Sciatic nerve (tissue), 2 donors: ENCODE measurements around the gene TMEM196. TPM values are rescaled to one million over a fixed set of nuclear protein-coding genes. Genes with fewer than 3 reads are reported as not detected.

ENCODE experiments used
- ATAC-seq: fragments of 200-7000 bp; cut with Tn5 transposase; one replicate; pipeline ENCODE4 v1.9.1; 2020; ENCODE audit warnings: mild to moderate bottlenecking, moderate library complexity
- DNase-seq: peaks from one replicate; pipeline ENCODE4 v3.0.0-alpha.2; 2020; ENCODE audit warnings: low spot score
- intact Hi-C: fragments of 100-400 bp; cut with DNase I; formaldehyde crosslinking; loops from one replicate; pipeline ENCODE4 v1.14.2; 2022
- total RNA-seq: library from RNA; stranded (reverse); fragmentation: NEBNext Ultra II Directional; extraction: Animal tissue kit (Norgen Biotek cat#: 25700); gene quantifications from one replicate; pipeline ENCODE4 v1.2.1, GENCODE V29; 2021
- donor health status: DM: no; HTN: no; CAD: no.
- donor health status: DM: no; HTN: no; CAD: no.

TMEM196 gene
- total RNA-seq = not detected

DNA sequence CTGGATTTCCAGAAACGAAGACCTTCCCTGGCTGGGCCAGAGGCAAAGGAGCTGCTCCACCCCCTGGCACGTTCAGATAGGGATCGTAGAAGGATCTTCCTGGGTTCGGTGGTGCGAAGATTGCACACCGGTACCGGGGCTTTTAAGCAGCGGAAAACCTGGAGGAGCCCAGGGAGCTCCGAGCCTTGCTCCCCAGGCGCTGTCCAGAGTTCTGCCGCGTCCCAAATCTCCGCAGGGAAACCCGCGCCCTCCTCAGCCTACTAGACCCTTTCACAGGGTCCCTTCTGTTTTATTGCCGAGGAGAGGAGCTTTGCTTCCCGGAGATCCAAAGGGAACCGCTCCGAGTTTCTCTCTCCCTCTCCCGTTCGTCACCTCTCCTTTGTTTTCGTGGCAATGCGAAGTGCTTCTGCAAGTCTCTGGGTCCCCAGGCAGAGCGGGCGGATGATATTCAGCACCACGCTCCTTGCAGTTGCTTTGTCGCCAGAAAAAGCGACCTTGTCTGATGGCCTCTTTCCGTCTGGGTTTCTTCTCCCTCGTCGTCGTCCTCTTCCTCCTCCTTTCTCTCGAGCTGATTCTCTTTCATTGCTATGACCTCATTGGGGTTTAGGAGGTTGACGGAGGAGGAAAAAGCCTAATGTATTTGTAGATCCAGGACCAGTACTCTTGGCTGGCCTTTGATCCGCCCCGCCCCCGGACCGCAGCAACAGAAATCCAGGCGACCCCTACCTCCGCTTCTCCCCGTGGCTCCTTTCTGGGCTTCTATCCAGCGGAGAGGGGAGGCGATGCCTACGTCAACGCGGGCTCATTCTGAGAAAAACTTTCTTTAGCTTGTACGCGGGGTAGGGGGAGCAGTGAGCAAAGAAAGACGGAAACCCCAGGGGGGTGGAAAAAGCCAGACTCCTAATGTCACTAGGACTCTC lies at the start of gene TMEM196:
TSS of gene TMEM196 (minus strand) at position 777 of the 920 bp plus-strand sequence. CDS start 921 bp downstream, outside the sequence.
- ATAC-seq (peak; percentile 52), DNase-seq (no peak)
- intact Hi-C loops = no loop called here

DNA sequence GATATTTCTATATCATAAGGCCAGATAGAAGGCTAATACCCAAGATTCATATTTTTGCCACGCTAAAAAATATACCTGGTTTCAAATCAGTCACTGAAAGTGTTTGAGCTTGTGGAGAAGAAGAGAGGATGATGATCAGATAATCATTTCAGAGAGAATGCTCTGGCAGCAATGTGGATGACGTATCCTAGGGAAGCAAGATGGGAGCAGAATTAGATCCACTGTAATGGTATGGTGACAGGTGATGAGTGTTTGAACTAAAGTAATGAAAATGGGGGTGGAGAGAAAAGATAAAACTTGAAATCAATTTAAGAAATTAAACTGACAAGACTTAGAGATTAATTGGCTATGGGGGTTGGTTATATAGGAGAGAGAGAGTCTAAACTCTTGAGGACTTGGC lies 42.7 kb upstream of the TMEM196 start:
- ATAC-seq (no peak), DNase-seq (no peak)
- intact Hi-C loops = no loop called here

DNA sequence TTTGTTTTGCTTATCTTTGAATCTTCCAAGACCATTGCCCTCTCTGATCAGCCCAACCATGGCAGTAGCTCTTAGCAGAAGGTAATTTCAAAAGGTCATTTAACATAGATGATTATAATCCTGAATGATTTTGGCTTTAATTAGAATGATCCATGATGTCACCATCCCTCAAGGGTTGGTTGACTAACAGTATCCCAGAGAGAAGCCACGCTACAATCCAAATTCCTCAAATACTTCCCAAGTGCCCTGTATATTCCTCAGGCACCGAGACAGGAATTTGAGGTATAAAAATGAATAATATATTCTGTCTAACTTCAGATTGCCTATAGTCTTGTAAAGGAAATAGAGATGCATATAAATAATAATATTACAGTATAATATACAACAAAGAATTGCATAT lies 42.1 kb upstream of the TMEM196 start:
- intact Hi-C loops = no loop called here
- ATAC-seq = no peak
- no peak for DNase-seq

DNA sequence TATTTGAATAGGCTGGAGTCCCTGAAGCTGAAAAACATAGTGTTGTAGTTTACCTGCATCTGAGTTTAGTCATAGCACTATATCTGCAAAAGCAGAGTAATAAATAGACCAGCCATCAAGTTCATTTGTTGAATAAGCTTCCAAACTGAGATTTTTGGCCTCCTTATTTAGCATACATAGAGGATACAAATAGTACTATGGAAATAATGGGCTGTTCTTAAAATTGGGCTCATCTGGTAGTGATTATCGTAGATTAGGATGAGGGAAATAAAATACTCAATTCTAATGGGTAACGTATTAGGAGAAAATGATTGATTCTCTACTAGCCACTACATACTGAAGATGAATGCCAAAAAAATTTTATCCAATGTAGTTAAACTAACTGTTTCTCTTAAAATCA lies 41.4 kb upstream of the TMEM196 start:
- DNase-seq (no peak), ATAC-seq (no peak)
- intact Hi-C loops = no loop called here

DNA sequence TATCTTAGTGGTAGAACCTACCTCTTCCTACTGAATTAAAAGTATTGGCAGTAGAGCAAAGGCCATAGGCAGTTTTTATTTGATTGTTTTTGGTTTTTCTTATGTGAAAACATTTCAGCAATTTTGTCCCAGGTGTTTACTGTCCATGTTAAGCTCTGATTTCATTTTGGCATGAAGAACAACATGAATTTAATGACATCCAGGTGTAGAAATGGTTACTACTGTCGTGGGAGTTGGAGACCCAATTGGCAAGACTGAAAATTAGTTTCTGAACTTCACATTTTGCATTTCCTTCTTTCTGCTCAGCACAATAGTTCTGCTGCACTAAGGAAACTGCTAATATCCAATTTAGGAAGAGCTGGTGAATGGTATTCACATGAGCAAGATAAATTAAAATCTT lies 38.0 kb upstream of the TMEM196 start:
- intact Hi-C loops = no loop called here
- no peak for ATAC-seq
- DNase-seq = no peak

DNA sequence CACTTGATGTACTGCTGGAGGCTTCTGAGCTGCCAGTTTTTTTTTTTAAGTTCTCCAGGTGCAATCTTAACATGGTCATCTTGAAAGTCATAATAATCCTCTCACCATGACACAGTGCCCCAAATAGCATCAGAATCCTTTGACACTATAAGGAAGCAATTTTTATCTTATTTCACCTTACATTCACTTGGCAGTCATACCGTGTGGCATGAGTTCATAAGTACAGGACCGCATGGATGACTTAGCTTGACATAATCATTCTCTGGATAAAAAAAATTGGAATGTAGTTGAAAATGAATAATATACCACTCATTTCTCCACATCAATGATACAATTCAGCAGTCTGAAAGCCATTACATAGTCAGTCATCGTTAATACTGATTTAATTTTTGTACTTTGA lies 25.6 kb upstream of the TMEM196 start:
- ATAC-seq (no peak), DNase-seq (no peak)
- intact Hi-C loops = no loop called here

DNA sequence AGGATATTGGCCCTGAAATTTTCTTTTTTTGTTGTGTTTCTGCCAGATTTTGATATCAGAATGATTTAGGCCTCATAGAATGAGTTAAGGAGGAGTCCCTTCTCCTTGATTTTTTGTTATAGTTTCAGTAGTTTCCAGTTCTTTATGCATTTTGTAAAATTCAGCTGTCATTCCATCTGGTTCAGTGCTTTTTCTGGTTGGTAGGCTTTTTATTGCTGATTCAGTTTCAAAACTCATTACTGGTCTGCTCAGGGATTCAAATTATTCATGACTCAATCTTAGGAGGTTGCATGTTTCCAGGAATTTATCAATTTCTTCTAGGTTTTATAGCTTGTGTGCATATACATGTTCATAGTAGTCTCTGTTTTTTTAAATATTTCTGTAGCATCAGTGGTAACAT lies 10.1 kb upstream of the TMEM196 start:
- intact Hi-C loops = no loop called here
- ATAC-seq (no peak), DNase-seq (no peak)

DNA sequence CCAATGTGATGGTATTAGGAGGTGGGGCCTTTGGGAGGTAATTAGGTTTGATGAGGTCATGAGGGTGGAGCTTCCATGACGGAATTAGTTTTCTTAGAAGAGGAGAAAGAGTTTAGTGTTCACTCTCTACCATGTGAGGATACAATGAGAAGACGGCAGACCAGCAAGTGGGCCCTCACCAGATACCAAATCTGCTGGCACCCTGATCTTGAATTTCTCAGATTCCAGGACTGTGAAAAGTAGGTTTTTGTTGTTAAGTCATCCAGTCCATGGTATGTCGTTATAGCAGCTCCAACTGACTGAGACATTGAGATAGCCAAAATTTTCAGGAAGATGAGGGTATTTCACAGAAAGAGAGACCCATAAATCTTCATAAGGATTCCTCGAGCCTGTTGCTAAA lies 3.6 kb upstream of the TMEM196 start:
- intact Hi-C loops = no loop called here
- no peak for ATAC-seq
- no peak for DNase-seq

DNA sequence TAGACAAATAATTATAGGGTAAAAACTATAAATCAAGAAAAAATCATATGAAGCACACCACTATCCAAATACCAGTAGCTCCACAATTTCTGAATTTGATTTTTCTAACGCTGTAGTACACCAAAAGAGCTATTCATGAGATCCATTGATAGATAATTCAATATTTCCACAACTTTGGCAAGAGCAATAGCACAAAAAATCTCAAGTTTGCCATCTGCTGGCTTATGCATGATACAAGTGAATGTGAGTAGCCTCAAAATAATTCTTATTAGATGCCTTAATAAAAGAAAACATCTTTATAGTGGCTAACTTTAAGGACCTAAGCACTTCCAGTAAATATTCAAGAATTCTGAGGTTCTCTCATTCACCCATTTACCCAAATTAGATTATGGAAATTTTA lies 2.2 kb upstream of the TMEM196 start:
- DNase-seq (no peak), ATAC-seq (no peak)
- intact Hi-C loops = no loop called here

DNA sequence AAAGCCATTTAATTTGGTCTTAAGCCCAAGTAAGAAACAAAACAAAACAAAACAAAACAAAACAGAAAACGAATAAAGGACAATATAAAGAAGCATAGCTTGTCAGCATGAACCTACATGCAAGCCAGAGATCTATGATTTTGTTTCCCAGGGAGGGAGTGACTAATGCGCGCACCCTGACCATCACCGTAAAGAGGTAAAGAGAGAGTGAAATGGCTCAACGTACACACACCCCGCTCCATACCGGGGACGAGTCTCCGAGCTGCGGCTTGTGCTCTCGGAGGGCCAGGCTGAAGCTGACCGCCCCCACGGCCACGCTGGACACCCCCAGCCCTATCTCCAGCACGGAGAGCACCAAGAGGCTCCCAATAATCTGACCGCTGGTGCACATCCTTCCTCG lies 1.1 kb downstream of the TMEM196 start:
- ATAC-seq (peak; percentile 13), DNase-seq (no peak)
- intact Hi-C loops = no loop called here

DNA sequence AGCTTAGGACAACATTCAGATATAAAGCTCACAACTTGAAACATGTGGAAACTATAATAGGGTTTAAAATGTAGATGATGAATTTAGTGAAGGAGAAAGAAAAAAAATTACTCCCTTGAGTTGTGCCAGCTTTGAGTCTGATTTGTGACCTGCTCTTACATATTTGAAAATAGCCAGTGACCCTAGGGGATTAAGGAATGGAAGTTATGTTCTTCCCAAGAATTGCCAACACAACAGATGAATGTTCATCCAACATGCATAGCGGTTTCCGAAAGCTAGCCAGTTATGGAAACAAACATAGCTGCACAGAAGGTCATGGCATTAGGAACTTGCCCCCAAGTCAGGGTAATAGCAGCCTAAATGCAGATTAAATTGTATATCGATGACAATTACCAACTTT lies 10.8 kb downstream of the TMEM196 start:
- ATAC-seq (no peak), DNase-seq (no peak)
- intact Hi-C loops = no loop called here

DNA sequence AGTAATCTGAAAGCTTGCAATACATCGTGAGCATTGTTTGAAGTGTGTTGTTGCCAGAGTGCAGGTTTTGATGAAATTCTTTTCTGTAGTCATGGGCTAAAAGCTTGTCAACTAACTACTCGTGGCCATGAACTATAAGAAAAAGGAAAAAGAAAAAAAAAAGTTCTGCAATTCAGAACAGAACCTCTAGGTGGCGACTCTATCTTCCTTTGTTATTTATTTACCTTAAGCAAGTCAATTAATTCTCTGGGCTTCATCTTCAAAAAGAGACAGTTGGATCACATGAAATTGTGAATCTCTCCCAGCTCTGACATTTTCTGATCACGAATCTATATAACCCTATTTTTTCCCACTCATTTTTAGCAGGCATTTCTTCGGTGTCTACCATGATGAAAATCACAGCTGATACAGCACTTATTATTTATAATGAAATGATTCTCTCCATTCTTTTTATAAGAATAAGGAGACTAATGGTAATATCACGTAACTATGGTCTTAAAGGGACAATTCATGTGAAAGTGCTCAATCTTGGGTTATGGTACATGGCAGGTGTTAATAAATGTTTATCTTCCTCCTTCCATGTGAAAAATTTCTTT lies 18.8 kb downstream of the TMEM196 start:
- DNase-seq = no peak
- intact Hi-C loops = no loop called here
- ATAC-seq = no peak

DNA sequence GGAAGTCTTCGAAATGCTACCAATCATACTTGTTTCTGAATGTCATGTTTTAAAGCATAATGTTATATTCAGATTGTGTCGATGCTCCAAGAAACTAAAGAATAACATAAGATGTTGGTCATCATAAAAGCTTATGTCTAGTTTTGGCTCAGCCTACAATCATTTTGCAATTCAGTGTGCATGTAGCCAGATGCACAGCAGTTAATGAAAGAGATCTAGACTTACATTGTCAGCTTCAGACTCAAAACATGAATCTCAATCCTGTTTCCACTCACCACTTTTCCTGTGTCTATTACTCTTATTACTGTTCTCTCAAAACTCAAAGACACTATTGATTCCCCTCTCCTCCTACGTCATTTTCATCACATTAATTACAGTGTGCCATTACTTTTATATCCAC lies 21.4 kb downstream of the TMEM196 start:
- intact Hi-C loops = no loop called here
- DNase-seq (no peak), ATAC-seq (no peak)

DNA sequence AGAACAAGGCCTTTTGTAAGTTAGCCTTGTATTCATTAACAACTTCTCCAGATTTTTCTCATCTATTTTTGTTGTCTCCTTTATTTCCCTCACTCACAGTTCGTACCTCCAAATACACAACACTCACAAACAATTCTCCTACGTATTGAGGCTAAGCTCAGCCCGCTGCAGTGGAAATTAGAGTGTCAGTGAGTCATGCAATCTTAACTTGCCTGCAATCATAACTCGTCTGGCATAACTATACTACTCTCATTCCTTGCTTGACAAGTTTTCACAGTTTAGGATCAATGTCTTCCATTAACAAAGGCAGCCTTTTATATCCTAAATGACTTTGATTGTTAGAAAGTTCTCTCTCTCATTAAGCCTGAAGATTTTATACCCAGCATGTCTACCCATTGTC lies 23.8 kb downstream of the TMEM196 start:
- intact Hi-C loops = no loop called here

DNA sequence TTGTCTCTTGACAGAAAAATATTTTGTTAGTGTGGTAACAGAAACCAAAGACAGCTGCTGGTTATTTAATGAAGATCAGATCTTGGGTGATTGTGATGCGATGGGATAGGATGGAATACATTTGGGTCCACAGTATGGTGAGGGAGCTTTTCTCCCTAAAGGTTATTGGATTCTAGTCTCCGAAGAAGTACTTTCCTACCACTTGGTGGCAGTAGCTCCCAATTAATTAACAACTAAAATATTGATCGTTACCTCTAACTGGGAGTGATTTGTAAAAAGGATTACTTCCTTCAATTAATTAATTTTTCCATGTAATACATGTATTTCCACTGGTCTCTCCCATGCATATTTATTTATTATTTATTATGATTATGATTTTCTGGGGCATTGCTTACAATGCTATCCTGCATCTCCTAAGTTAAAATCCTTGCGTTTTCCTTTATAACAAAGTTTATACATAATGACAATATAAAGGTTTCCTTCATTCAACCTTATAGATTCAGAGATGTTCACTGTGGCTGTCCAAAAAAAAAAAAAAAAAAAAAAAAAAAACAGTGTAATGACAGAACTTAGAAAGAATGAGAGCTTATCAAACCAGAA lies 25.6 kb downstream of the TMEM196 start:
- no peak for DNase-seq
- intact Hi-C loops = no loop called here

More for the DNA sequence above, 23.8 kb downstream of the TMEM196 start:
- DNase-seq = no peak
- no peak for ATAC-seq

DNA sequence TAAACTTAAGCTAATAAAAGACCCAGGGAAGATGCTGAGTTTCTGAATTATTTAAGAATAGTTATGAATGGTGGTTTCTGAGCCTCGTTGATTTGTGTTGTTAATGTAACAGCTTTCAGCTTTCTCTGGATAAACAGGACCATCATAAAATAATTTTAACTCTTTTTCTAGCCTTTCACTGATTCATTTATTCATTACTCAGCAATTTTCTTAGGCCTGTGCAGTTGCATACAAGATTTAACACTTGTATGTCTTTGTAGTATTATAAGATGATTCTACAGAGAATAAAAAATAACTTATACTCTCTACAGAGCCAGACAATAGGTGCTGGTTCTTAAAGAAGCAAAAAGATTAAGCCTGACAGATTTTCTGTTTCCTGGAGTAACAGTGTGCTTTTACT lies 29.3 kb downstream of the TMEM196 start:
- intact Hi-C loops = no loop called here
- ATAC-seq (no peak), DNase-seq (no peak)

More for the DNA sequence above, 25.6 kb downstream of the TMEM196 start:
- ATAC-seq = no peak

DNA sequence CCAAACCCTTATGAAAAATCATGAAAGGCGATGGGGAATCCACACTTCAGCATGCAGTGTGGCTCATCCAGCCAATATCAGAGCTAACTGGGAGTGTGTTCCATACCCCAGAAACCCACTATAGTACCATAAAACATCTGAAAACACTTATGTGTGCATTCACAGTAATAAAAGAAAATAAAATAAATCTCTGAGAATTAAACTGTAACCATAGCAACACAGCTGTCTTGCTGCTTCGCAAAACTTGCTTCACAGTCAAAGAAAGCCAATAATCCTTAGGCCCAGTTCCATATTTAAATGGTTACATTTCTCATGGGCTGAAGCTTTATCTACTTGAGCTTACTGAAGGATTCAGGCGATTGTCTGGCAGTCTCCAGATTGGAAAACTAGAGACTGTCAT lies 44.7 kb downstream of the TMEM196 start:
- intact Hi-C loops = no loop called here
- DNase-seq = no peak
- no peak for ATAC-seq

DNA sequence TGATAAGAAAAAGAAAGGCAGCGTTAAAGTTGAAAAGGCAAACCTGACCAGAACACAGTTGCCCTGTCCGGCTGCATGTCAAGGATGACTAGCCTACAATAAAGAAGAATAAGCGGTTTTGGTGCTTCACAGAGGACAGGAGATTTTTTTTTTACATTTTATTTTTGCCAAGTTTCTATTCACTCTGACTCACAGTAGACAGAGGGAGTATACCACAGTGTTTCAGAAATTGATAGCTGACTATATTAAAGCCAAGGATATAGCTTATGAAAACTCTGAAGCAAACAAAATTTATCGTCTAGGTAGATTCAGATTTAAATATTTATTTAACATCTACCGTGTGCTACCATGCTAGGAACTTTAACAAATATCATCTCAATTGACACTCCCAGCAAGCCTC lies 47.6 kb downstream of the TMEM196 start:
- no peak for DNase-seq
- intact Hi-C loops = no loop called here
- no peak for ATAC-seq

DNA sequence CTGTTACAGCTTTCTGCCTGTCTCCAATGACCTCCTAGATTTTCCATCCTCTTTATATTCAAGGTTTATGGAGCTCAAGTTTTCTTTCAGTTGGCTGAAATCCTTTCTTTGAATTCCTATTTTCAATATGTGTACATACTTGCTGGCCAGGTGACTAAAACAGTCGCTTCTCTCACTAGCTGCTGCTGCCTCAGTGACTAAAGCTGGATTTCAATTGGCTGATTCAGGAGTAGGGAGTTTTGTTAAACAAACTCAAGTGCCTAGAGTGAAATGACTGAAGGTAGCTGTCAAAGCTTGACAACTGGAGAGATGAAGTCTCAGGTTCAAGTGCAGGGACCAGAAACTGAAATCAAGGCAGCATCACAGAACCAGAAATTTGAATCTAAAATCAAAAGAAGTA lies 57.9 kb downstream of the TMEM196 start:
- DNase-seq (no peak), ATAC-seq (no peak)
- intact Hi-C loops = no loop called here

DNA sequence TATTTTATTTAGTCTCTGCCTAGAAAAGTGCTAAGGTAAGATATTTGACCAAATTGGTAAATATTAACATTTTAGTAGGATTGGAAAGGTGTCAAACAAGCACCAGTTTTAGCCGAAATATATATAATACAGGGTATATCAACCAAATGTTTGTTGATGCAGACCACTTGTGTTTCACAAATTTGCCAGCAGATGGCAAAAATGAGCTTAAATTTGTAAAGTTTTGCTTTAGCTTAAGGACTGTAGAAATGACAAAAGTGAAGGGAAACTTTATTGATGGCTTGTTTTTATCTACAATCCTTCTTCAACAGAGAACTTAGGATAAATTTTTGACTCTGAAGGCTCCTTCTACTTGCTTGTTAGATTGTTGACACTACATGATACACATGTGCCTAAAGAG lies 59.7 kb downstream of the TMEM196 start:
- ATAC-seq (no peak), DNase-seq (no peak)
- intact Hi-C loops = loop anchor here (5.0 kb wide), 1 partner anchor 884 kb away; no protein-coding TSS in a partner anchor
